A549 treated with dexamethasone at 1 μM for 4 hours (cell line): ENCODE measurements around the gene GNGT2. TPM values are rescaled to one million over a fixed set of nuclear protein-coding genes. Genes with fewer than 3 reads are reported as not detected.

Source experiments
- total RNA-seq: library from RNA; stranded (reverse); fragments of 200-300 nt; extraction: Qiagen RNA extraction; gene quantifications from 5 replicates; pipeline ENCODE4 v1.2.3, GENCODE V29; 2022

Gene GNGT2
- total RNA-seq, result 0.39 to 1.1 TPM (median 0.70 TPM) in 5 replicates

DNA sequence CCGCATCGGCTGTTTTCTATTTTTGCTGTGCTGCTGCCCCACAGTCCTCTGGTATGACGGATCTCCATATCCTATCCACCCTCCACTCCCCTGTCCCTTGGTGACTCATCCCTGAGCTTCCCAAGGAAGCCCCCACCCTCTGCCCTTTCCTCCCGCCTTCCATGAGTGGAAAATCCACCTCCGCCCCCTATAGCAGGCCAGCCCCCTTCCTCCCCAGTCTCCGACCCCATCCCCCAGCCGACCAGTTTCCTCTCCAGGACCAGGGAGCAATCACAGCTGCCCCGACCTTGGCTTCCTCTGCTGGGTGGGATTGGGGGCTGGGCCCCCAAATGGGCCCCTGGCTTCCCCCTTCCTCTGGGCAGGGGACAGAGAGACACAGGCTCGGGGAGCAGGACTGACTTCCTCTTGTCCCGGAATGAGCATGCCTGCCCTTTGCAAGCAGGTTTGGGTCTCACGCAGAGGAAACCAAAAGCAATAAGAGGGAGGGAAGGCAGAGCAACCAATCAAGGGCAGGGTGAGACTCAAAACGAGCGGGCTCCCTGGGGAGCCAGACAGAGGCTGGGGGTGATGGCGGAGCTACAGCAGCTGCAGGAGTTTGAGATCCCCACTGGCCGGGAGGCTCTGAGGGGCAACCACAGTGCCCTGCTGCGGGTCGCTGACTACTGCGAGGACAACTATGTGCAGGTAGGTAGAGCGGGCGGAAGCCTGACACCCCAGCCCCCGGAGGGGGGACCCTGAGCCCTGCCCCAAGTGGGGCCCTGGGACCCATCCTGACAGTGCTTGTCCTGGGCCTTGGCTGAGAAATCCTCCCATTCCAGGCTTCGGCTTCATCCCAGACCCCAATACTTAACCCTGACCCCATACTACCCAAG is at the start of gene GNGT2, which contains the start of gene ABI3:
Gene GNGT2, minus strand, starts transcription at position 417 of the 872 bp plus-strand sequence. CDS start 3,152 bp downstream, outside the sequence.
Gene ABI3, plus strand, starts transcription at position 550 of the 872 bp plus-strand sequence. Its CDS starts 18 bp downstream, at position 568.

DNA sequence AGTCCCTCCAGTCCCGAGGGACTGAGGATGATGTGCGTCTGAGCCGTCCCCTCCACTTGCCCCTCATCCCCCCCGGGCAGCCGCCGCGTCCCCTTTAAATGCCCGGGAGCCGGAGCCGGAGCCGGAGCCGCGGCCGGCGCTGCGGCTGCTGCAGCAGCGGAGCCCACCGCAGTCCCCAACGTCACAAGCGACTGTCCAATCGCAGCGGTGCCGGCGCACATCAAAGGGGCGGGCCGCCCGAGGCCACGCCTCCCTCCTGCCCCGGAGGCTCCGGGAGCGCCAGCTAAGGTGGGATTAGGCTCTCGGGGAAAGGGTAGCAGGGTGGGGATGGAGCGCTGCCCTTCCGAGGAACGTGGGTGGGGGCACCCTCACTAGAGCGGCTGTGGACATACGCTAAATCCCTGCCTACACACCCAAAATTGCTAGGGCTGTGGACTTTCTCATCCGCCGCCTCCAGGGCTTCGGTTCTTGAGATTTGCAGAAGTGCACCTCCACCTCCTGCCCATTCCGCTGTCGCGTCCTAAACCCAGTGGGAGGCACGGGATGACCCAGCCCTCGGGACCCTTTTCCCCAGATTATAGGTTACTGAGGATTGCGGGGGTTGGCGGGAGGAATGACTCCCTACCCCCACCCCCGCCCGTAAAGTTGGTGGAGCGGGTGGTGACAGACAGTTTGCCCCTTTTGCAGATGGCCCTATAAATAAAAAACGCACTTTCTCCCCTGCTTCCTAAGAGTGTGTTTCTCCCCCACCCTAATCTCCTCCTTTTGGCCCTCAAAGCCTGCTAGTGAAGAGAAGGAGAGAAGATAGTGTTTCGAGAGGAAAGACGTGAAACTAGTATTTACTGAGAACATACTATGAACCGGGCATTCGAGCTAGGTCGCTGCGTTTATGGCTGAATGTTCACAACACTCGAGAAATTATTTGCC is 20.5 kb upstream of the GNGT2 start, which contains the start of gene PHOSPHO1:
Gene PHOSPHO1, minus strand, starts transcription at position 152 of the 927 bp plus-strand sequence. CDS start 4,096 bp downstream, outside the sequence.

Other genes starting within 250 kb of the GNGT2 start
- 3.5 to 5.6 TPM (median 4.5 TPM) in 5 replicates for gene GIP, start 242.0 kb downstream of the GNGT2 start, total RNA-seq
- gene IGF2BP1, start 213.2 kb downstream of the GNGT2 start, total RNA-seq, result 49.8 to 95.2 TPM (median 92.0 TPM) in 5 replicates
- 0.36 to 0.52 TPM (median 0.38 TPM) in 5 replicates for gene B4GALNT2, start 77.8 kb downstream of the GNGT2 start, total RNA-seq
- 0.05 to 0.09 TPM in 2 of 5 replicates, not detected in the others for gene ABI3, start 133 bp upstream of the GNGT2 start, total RNA-seq
- gene PHOSPHO1, start 20.2 kb upstream of the GNGT2 start, total RNA-seq, result 0.28 to 1.1 TPM (median 0.53 TPM) in 5 replicates
- 9.6 to 12.6 TPM (median 10.3 TPM) in 5 replicates for gene ZNF652, start 151.7 kb upstream of the GNGT2 start, total RNA-seq
- gene PHB1, start 204.3 kb upstream of the GNGT2 start, total RNA-seq, result 324 to 469 TPM (median 419 TPM) in 5 replicates